OCI-LY1 (cell line): ENCODE measurements around the gene DNAJB7.

Experiments
- H2AFZ ChIP-seq: fragments of 200-600 bp; sonication (generic), shearing (Covaris generic); 2 replicates; pipeline ENCODE4 v1.6.0; 2014; ENCODE audit warnings: antibody characterized with exemption, mild to moderate bottlenecking, low read length
- H3F3A ChIP-seq: fragments of 200-600 bp; sonication (generic), shearing (Covaris generic); 2 replicates; pipeline ENCODE4 v1.6.0; 2014; ENCODE audit warnings: mild to moderate bottlenecking, antibody characterized with exemption, low read length, moderate library complexity; ENCODE audit not compliant: insufficient read depth
- H3K27ac ChIP-seq: fragments of 200-600 bp; sonication (generic); 2 replicates; pipeline ENCODE4 v1.5.1; 2014; ENCODE audit warnings: low read length, mixed run types, mild to moderate bottlenecking, low read depth; ENCODE audit not compliant: poor library complexity, severe bottlenecking
- H3K27me3 ChIP-seq: fragments of 200-600 bp; sonication (generic); 2 replicates; pipeline ENCODE4 v1.6.0; 2014; ENCODE audit warnings: antibody characterized with exemption, mild to moderate bottlenecking, low read length, moderate library complexity; ENCODE audit not compliant: insufficient read depth
- H3K36me3 ChIP-seq: fragments of 200-600 bp; sonication (generic); 2 replicates; pipeline ENCODE4 v1.6.1; 2014; ENCODE audit warnings: mild to moderate bottlenecking, antibody characterized with exemption, low read length, moderate library complexity, mixed read lengths; ENCODE audit not compliant: insufficient read depth
- H3K4me1 ChIP-seq: fragments of 200-600 bp; sonication (generic); 2 replicates; pipeline ENCODE4 v1.5.1; 2014; ENCODE audit warnings: mild to moderate bottlenecking, low read length, moderate library complexity; ENCODE audit not compliant: insufficient read depth, severe bottlenecking
- H3K4me2 ChIP-seq: fragments of 200-600 bp; sonication (generic), shearing (Covaris generic); 2 replicates; pipeline ENCODE4 v1.6.1; 2014; ENCODE audit warnings: low read length
- H3K4me3 ChIP-seq: fragments of 200-600 bp; sonication (generic); 2 replicates; pipeline ENCODE4 v1.5.1; 2014; ENCODE audit warnings: low read length, low read depth, mild to moderate bottlenecking, mixed read lengths; ENCODE audit not compliant: poor library complexity, severe bottlenecking
- H3K79me2 ChIP-seq: fragments of 200-600 bp; shearing (Covaris generic); 2 replicates; pipeline ENCODE4 v1.6.1; 2016; ENCODE audit warnings: mixed run types, low read length, mixed read lengths; ENCODE audit not compliant: insufficient read depth
- H3K9ac ChIP-seq: fragments of 200-600 bp; sonication (generic), shearing (Covaris generic); 2 replicates; pipeline ENCODE4 v1.6.1; 2014; ENCODE audit warnings: mild to moderate bottlenecking, low read length, mixed read lengths
- H3K9me2 ChIP-seq: fragments of 200-600 bp; sonication (generic), shearing (Covaris generic); 2 replicates; pipeline ENCODE4 v1.6.1; 2014; ENCODE audit warnings: low read depth, mild to moderate bottlenecking, low read length, mixed read lengths
- H3K9me3 ChIP-seq: fragments of 200-600 bp; shearing (Covaris generic); 2 replicates; pipeline ENCODE4 v1.6.1; 2014; ENCODE audit warnings: low read length, mixed read lengths
- H4K20me1 ChIP-seq: fragments of 200-600 bp; sonication (generic), shearing (Covaris generic); 2 replicates; pipeline ENCODE4 v1.6.0; 2016; ENCODE audit warnings: mild to moderate bottlenecking, low read length; ENCODE audit not compliant: insufficient read depth
- EZH2 ChIP-seq: fragments of 200-600 bp; sonication (generic), shearing (Covaris generic); IDR thresholded peaks from 2 replicates; pipeline ENCODE4 v1.8.0; 2017; ENCODE audit warnings: borderline replicate concordance, mixed run types, mild to moderate bottlenecking, antibody characterized with exemption, low read length, moderate library complexity, mixed read lengths
- TF ChIP-seq, protein P1 (sequence below): fragments of 200-600 bp; sonication (generic), shearing (Covaris generic); IDR thresholded peaks from 2 replicates; pipeline ENCODE4 v1.5.1; 2017; ENCODE audit warnings: mild to moderate bottlenecking, antibody characterized with exemption, low read length, moderate library complexity, mixed read lengths

DNAJB7 gene

DNA sequence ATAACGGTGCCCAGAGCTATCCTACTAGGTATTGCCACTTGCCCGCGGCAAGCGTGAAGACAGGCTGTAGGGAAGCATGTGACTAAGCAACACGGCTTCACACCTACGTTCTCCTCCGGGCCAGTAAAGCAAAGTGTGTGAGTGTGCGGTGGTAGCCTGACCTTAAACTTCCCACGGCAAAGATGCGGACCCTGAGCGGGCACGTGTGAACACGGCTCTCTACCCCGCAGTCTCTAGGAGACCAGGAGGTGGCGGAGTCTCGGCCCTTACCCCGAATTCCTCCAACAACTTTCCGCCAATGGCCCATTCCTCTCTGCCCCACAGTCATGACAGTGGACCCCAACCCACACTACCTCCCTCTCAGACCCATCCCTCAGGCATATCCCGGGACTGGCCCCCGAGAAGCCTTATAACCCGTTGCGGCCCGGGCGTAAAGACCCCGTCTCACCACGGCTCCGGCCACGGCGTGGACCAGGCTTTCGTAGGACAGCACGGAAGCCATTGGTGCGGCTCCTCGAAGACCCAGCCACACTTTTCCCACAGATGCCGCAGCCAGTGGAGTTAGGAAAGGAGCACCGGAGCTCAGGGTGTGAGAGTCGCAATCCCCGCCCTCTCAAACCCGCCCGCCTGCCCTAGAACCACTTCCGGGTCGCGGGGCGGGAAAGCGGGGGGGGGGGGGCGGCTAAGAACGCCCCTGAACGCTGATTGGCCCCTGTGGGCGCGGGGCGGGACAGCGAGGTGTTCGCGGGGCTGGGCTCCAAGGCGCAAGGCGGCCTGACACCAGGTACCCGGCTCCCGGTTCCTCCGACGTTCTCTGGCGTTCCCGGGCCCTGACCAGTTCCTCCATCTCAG lies 42.9 kb downstream of the DNAJB7 start, which contains the start of gene SLC25A17:
Gene SLC25A17 (minus strand): TSS at position 600 of the 852 bp plus-strand sequence. CDS start 98 bp downstream, at position 502.
- Histone ChIP-seq H2AFZ (peak within 1 kb of the TSS; percentile 71; the same call in 1 of the 2 replicates), H3K36me3 (peaks cover 37% of the 10 kb centered on the region), H3K9me2 (no peaks in the 10 kb centered on the region), H3K4me1 (peaks cover 34% of the 10 kb centered on the region), H3K9me3 (no peaks in the 10 kb centered on the region; the same call in 1 of the 2 replicates), H3K9ac (peak within 1 kb of the TSS; percentile 93), H3K27ac (peak within 1 kb of the TSS; percentile 83), H3K4me2 (peak within 1 kb of the TSS; percentile 97), H3K27me3 (no peaks in the 10 kb centered on the region), H3K79me2 (peaks cover 44% of the 10 kb centered on the region), H4K20me1 (no peaks in the 10 kb centered on the region), H3F3A (peaks cover 11% of the 10 kb centered on the region), H3K4me3 (peak within 1 kb of the TSS; percentile 98)
- TF ChIP-seq EZH2 = no peak
- TF ChIP-seq, protein P1, sequence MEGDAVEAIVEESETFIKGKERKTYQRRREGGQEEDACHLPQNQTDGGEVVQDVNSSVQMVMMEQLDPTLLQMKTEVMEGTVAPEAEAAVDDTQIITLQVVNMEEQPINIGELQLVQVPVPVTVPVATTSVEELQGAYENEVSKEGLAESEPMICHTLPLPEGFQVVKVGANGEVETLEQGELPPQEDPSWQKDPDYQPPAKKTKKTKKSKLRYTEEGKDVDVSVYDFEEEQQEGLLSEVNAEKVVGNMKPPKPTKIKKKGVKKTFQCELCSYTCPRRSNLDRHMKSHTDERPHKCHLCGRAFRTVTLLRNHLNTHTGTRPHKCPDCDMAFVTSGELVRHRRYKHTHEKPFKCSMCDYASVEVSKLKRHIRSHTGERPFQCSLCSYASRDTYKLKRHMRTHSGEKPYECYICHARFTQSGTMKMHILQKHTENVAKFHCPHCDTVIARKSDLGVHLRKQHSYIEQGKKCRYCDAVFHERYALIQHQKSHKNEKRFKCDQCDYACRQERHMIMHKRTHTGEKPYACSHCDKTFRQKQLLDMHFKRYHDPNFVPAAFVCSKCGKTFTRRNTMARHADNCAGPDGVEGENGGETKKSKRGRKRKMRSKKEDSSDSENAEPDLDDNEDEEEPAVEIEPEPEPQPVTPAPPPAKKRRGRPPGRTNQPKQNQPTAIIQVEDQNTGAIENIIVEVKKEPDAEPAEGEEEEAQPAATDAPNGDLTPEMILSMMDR = peak; percentile 51; the same call in 1 of the 2 replicates

DNA sequence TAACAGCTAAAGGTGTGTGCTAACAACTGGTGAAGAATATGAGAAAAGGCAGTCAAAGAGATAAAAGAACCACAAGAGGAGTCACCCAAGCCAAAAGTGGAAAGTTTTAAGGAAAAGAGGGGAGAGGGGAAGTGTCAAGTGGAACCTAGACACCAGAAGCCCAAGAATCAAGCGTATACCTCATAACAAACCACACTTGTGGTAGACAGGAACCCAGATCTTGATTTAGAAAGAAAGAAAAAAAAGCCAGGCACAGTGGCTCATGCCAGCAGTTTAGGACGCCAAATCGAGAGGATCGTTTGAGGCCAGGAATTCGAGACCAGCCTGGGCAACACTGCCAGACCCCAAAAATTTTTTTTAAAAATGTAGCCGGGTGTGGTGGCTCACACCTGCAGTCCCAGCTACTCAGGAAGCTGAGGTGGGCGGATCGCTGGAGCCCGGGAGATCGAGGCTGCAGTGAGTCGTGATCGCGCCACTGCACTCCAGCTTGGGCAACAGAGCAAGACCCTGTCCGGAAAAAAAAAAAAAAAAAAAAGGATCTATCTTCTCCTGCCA lies 43.6 kb downstream of the DNAJB7 start:
- H3K79me2 ChIP-seq = peaks cover 51% of the 10 kb centered on the region
- H3K4me3 ChIP-seq = peak overlapping the region; percentile 98

DNA sequence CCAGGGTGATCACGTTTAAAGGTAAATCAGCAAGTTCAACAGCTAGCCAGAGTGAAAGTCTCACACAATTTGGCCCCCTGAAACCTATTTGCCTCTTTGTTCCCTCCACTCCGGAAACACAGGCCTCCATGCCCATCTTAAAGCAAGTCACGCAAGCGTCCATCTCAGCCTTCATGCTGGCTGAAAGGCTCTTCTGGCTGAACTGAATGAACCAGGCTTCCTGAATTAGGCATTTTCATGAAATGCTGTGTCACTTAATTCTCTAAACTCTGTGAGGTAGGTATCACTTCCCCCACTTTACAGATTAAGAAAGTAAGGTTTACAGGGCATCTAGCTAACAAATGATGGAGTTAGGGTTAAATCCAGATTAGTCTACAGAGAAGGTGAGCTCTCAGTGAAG lies 44.2 kb downstream of the DNAJB7 start:
- Histone ChIP-seq H3K4me1 (peaks cover 37% of the 10 kb centered on the region), H3K27ac (peak overlapping the region; percentile 83), H3F3A (no peaks in the 10 kb centered on the region), H3K9me2 (no peaks in the 10 kb centered on the region), H3K79me2 (peaks cover 56% of the 10 kb centered on the region), H3K9ac (peak overlapping the region; percentile 93), H3K4me3 (peak overlapping the region; percentile 98), H3K9me3 (no peaks in the 10 kb centered on the region; the same call in 1 of the 2 replicates), H3K4me2 (peak overlapping the region; percentile 97), H3K27me3 (no peaks in the 10 kb centered on the region), H2AFZ (no peak overlapping the region), H4K20me1 (no peaks in the 10 kb centered on the region), H3K36me3 (peaks cover 37% of the 10 kb centered on the region)
- TF ChIP-seq, protein P1 = no peak
- no peak for TF ChIP-seq EZH2

More for the DNA sequence above, 43.6 kb downstream of the DNAJB7 start:
- H3K36me3 ChIP-seq = peaks cover 37% of the 10 kb centered on the region
- H3K27ac ChIP-seq = peak overlapping the region; percentile 83
- TF ChIP-seq, protein P1 = no peak
- no peak for TF ChIP-seq EZH2
- no peaks in the 10 kb centered on the region; the same call in 1 of the 2 replicates for H3K9me3 ChIP-seq
- H4K20me1 ChIP-seq = no peaks in the 10 kb centered on the region
- peak overlapping the region; percentile 93 for H3K9ac ChIP-seq
- H3K9me2 ChIP-seq = no peaks in the 10 kb centered on the region
- H3F3A ChIP-seq = peaks cover 5% of the 10 kb centered on the region
- no peaks in the 10 kb centered on the region for H3K27me3 ChIP-seq
- H3K4me2 ChIP-seq = peak overlapping the region; percentile 97
- H3K4me1 ChIP-seq = peaks cover 37% of the 10 kb centered on the region
- H2AFZ ChIP-seq = no peak overlapping the region
